ENCODE results near the gene ARHGAP18. TPM values are rescaled to one million over a fixed set of nuclear protein-coding genes. Genes with fewer than 3 reads are reported as not detected.

ARHGAP18 gene
- total RNA-seq, 1 experiment from 2014 or later, result 2.4 TPM

- Mint-ChIP-seq H3K4me3 (no peak overlapping the region), H3K9me3 (no peaks in the 10 kb centered on the region), H3K4me1 (peaks cover 2 to 3% of the 10 kb centered on the region in 2 experiments; a peak in 1 of 4 replicates), H3K27ac (no peak overlapping the region), H3K27me3 (ENCODE audit: low read depth) (no peaks in the 10 kb centered on the region), H3K36me3 (ENCODE audit: insufficient read depth in 1 of 3, low read depth in 3 of 3) (no peaks in the 10 kb centered on the region)
- no peak for DNase-seq
- no peak overlapping the region for H2BK15ac ChIP-seq (ENCODE audit: low read depth, low read length)
- no peak overlapping the region for H3K18ac ChIP-seq (ENCODE audit: insufficient read length, low read depth, low read length)
- H3K27ac ChIP-seq (ENCODE audit: insufficient read length, low read depth, low read length), result no peak overlapping the region
- H3K14ac ChIP-seq (ENCODE audit: insufficient read depth, low read length), result no peak overlapping the region
- no peaks in the 10 kb centered on the region for H3K79me1 ChIP-seq (ENCODE audit: insufficient read depth, low read depth, low read length, poor library complexity, severe bottlenecking)
- H3K79me2 ChIP-seq (ENCODE audit: insufficient read depth, low read length), result no peaks in the 10 kb centered on the region
- no peak overlapping the region for H4K5ac ChIP-seq (ENCODE audit: insufficient read length, low read depth, low read length)
- H3K9ac ChIP-seq (ENCODE audit: extremely low read depth, insufficient read length, low read length), result no peak overlapping the region
- TF ChIP-seq CTCF (conservative IDR thresholded peaks at IDR 0.05), result no peak
- H3T11ph ChIP-seq (ENCODE audit: low read length), result no peak overlapping the region
- H3K4me2 ChIP-seq (ENCODE audit: insufficient read depth, insufficient read length, low read length), result no peak overlapping the region
- H3K4ac ChIP-seq (ENCODE audit: low read depth, low read length), result no peak overlapping the region
- H2BK20ac ChIP-seq (ENCODE audit: low read depth, low read length, poor library complexity, severe bottlenecking), result no peak overlapping the region
- H3K23ac ChIP-seq (ENCODE audit: insufficient read length, low read depth, low read length), result no peak overlapping the region
- H3K27me3 ChIP-seq (ENCODE audit: insufficient read depth, low read length), result no peaks in the 10 kb centered on the region
- H3K23me2 ChIP-seq (ENCODE audit: insufficient read length, low read depth, low read length, poor library complexity, severe bottlenecking), result no peaks in the 10 kb centered on the region
- H2AK5ac ChIP-seq (ENCODE audit: insufficient read length, low read length), result no peak overlapping the region
- H3K4me1 ChIP-seq (ENCODE audit: insufficient read depth, low read length), result no peaks in the 10 kb centered on the region
- no peaks in the 10 kb centered on the region for H4K20me1 ChIP-seq (ENCODE audit: control insufficient read depth, insufficient read depth, insufficient read length)
- H4K91ac ChIP-seq (ENCODE audit: insufficient read length, low read depth, low read length), result no peak overlapping the region
- no peaks in the 10 kb centered on the region for H3K9me3 ChIP-seq (ENCODE audit: control insufficient read depth, low read depth, low read length)
- no peak overlapping the region for H2AFZ ChIP-seq (ENCODE audit: low read length)
- no peak overlapping the region for H2BK120ac ChIP-seq (ENCODE audit: low read depth, low read length, poor library complexity, severe bottlenecking)
- H2BK12ac ChIP-seq (ENCODE audit: insufficient read length, low read depth, low read length), result no peak overlapping the region
- WGBS (ENCODE audit: extremely low coverage, insufficient read length, low lambda C conversion rate), result no CpG with 5 or more reads among the region's 1 CpG
- no peak overlapping the region for H4K8ac ChIP-seq (replicated peaks; ENCODE audit: insufficient read length, low read depth, low read length)
- H3K56ac ChIP-seq (ENCODE audit: insufficient read length, low read depth, low read length), result no peak overlapping the region
- no peak overlapping the region for H2BK5ac ChIP-seq (ENCODE audit: insufficient read length, low read length)
Measured at GRCh38 chr6:129751384-129751783, 41.4 kb upstream of the ARHGAP18 start.
